NCI-H1436 (cell line): ENCODE data around the gene ACBD3.
"Not testable (repeated sequence)": the region's sequence is repeated elsewhere in the genome, so short reads cannot be mapped to it uniquely, and the experiment has no call there.

Experiments
- DNase-seq: peaks from one replicate; lab custom pipeline; 2025; lab: John Stamatoyannopoulos, UW

The ACBD3 gene

GRCh38 chr1:226186124-226187018, at the start of gene ACBD3:
ACBD3 (minus strand) TSS chr1:226186741; CDS start chr1:226186675, 66 bp downstream.
- peak; percentile 90 for DNase-seq

- DNase-seq: no peak
These were observed 47.3 kb upstream of the ACBD3 start for GRCh38 chr1:226233806-226234205.

GRCh38 chr1:226233293-226233692, 46.8 kb upstream of the ACBD3 start:
- no peak for DNase-seq

GRCh38 chr1:226226601-226227000, 40.1 kb upstream of the ACBD3 start:
- DNase-seq: no peak

GRCh38 chr1:226223786-226224244, 37.3 kb upstream of the ACBD3 start:
- peak; percentile 35 for DNase-seq

GRCh38 chr1:226223157-226223785, 36.7 kb upstream of the ACBD3 start, which contains the start of gene MIXL1:
MIXL1 (plus strand) TSS chr1:226223664; CDS start chr1:226223682, 18 bp downstream.
- no peak for DNase-seq

GRCh38 chr1:226222686-226223085, 36.1 kb upstream of the ACBD3 start:
- DNase-seq: no peak

- no peak for DNase-seq
These were observed 34.1 kb upstream of the ACBD3 start for GRCh38 chr1:226220473-226221189.

GRCh38 chr1:226217273-226217672, 30.7 kb upstream of the ACBD3 start:
- no peak for DNase-seq

GRCh38 chr1:226216056-226216455, 29.5 kb upstream of the ACBD3 start:
- DNase-seq: no peak

GRCh38 chr1:226215239-226215638, 28.7 kb upstream of the ACBD3 start:
- peak; percentile 67 for DNase-seq

- DNase-seq: no peak
These were observed 26.0 kb upstream of the ACBD3 start for GRCh38 chr1:226212545-226212944.

- no peak for DNase-seq
These were observed 24.8 kb upstream of the ACBD3 start for GRCh38 chr1:226211181-226211821.

- DNase-seq: no peak
These were observed 24.1 kb upstream of the ACBD3 start for GRCh38 chr1:226210571-226211176.

- no peak for DNase-seq
These were observed 22.9 kb upstream of the ACBD3 start for GRCh38 chr1:226209307-226210059.

GRCh38 chr1:226207048-226207447, 20.5 kb upstream of the ACBD3 start:
- no peak for DNase-seq

- DNase-seq: no peak
These were observed 17.7 kb upstream of the ACBD3 start for GRCh38 chr1:226204198-226204597.

- DNase-seq: no peak
These were observed 17.1 kb upstream of the ACBD3 start for GRCh38 chr1:226203655-226204054.

- no peak for DNase-seq
These were observed 16.7 kb upstream of the ACBD3 start for GRCh38 chr1:226203240-226203639.

- not testable (repeated sequence) for DNase-seq
These were observed 16.1 kb upstream of the ACBD3 start for GRCh38 chr1:226202666-226203065.

GRCh38 chr1:226202246-226202645, 15.7 kb upstream of the ACBD3 start:
- no peak for DNase-seq
